ENCODE results near the gene DSG1.

DSG1 gene

DNA sequence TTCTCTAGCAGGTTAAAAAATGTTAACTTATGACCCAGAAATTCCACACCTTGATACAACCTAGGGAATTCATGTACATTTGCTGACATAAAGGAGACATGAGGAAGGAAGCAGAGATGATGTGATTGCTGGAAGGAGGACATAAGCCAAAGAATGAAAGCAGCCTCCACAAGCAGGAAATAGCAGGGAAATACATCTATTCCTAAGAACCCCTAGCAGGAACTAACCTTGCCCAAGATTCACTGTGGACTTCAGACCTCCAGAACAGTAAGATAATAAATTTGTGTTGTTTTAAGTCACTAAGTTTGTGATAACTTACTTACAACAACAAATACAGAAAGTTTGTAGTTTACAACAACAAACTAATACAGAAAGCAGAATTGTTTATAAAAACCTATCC, 54.0 kb downstream of the DSG1 start:
- TF ChIP-seq, protein P1, sequence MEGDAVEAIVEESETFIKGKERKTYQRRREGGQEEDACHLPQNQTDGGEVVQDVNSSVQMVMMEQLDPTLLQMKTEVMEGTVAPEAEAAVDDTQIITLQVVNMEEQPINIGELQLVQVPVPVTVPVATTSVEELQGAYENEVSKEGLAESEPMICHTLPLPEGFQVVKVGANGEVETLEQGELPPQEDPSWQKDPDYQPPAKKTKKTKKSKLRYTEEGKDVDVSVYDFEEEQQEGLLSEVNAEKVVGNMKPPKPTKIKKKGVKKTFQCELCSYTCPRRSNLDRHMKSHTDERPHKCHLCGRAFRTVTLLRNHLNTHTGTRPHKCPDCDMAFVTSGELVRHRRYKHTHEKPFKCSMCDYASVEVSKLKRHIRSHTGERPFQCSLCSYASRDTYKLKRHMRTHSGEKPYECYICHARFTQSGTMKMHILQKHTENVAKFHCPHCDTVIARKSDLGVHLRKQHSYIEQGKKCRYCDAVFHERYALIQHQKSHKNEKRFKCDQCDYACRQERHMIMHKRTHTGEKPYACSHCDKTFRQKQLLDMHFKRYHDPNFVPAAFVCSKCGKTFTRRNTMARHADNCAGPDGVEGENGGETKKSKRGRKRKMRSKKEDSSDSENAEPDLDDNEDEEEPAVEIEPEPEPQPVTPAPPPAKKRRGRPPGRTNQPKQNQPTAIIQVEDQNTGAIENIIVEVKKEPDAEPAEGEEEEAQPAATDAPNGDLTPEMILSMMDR (IDR thresholded peaks at IDR 0.05; ENCODE audit: low read depth, low read length) = no peak
- TF ChIP-seq, protein P2, sequence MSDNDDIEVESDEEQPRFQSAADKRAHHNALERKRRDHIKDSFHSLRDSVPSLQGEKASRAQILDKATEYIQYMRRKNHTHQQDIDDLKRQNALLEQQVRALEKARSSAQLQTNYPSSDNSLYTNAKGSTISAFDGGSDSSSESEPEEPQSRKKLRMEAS (IDR thresholded peaks at IDR 0.05; ENCODE audit: low read depth, low read length) = no peak
- TF ChIP-seq POLR2A (IDR thresholded peaks at IDR 0.05; ENCODE audit: extremely low read depth, insufficient read length) (no peak), MYC (IDR thresholded peaks at IDR 0.05; ENCODE audit: low read depth, low read length) (no peak)
- H3K4me3 ChIP-seq (ENCODE audit: low read depth, low read length) = no peak overlapping the region
- DNase-seq (ENCODE audit: low read depth) = no peak

DNA sequence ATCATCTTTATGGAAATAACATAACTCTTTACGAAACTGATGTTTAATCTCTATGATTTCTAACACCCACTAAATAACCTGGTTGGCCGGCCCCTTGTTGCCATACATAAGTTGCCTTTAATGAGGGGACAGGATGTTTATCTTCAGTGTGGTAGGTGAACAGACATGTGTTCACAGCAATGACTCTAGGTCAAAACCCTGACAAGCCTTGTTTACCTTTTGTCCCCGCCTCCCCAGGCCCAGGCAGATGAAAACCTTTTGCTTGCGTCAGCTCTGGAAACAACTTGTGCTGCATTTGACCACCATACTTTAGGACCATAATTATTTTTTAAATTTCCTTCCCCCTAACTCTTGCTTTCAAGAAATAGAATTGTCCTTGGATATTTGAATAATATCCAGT, 55.7 kb downstream of the DSG1 start:
- TF ChIP-seq, protein P2 (IDR thresholded peaks at IDR 0.05; ENCODE audit: low read depth, low read length) = no peak
- TF ChIP-seq MYC (IDR thresholded peaks at IDR 0.05; ENCODE audit: low read depth, low read length) (no peak), POLR2A (IDR thresholded peaks at IDR 0.05; ENCODE audit: extremely low read depth, insufficient read length) (no peak)
- TF ChIP-seq, protein P1 (IDR thresholded peaks at IDR 0.05; ENCODE audit: low read depth, low read length) = no peak
- DNase-seq (ENCODE audit: low read depth) = no peak
- H3K4me3 ChIP-seq (ENCODE audit: low read depth, low read length) = no peak overlapping the region

DNA sequence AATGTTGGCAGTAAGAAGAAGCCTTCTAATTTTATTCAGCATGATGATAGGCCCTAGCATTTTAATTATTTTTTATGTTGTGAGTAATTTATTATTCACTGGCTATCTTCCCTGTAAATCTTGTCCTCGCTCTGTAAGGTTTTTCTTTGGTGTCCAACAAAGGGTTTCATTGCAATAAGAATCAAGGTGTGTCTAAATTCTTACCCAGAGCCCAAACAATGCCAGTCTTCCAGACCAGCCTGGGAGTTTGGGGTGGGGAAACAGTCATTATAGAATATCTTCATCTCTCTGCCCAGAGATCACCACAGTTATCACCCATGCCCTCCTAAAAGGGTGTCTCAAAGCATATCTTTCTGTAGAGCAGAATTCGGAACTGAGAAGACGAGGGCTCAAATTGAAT, 58.5 kb downstream of the DSG1 start, which contains the start of gene DSG4:
Gene DSG4 (plus strand): TSS at position 301 of the 400 bp plus-strand sequence. CDS start 135 bp downstream, outside the sequence.
- no peak within 1 kb of the TSS for H3K4me3 ChIP-seq (ENCODE audit: low read depth, low read length)
- TF ChIP-seq, protein P1 (IDR thresholded peaks at IDR 0.05; ENCODE audit: low read depth, low read length) = no peak
- TF ChIP-seq, protein P2 (IDR thresholded peaks at IDR 0.05; ENCODE audit: low read depth, low read length) = no peak
- no peak for TF ChIP-seq POLR2A (IDR thresholded peaks at IDR 0.05; ENCODE audit: extremely low read depth, insufficient read length)
- no peak for TF ChIP-seq MYC (IDR thresholded peaks at IDR 0.05; ENCODE audit: low read depth, low read length)
- DNase-seq (ENCODE audit: low read depth) = no peak

DNA sequence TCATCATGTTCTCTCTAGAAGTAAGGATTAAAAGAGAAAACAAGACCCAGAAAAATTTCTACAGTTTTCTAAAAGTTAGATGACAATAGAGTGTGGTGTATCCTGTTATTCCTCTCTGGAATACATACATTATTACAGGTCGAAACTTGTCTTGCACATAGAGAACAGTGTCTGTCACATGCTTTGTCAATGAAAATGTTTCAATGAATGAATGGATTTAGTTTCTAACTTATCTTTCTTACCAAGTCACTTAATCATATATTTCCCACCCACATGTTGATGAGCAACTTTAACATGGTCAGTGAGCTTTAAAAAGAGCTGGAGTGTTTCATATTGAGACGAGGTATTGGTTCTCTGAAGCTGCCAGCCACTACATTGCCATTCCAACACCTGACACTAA, 63.0 kb downstream of the DSG1 start:
- TF ChIP-seq, protein P1 (IDR thresholded peaks at IDR 0.05; ENCODE audit: low read depth, low read length) = no peak
- TF ChIP-seq, protein P2 (IDR thresholded peaks at IDR 0.05; ENCODE audit: low read depth, low read length) = no peak
- TF ChIP-seq MYC (IDR thresholded peaks at IDR 0.05; ENCODE audit: low read depth, low read length) (no peak), POLR2A (IDR thresholded peaks at IDR 0.05; ENCODE audit: extremely low read depth, insufficient read length) (no peak)

DNA sequence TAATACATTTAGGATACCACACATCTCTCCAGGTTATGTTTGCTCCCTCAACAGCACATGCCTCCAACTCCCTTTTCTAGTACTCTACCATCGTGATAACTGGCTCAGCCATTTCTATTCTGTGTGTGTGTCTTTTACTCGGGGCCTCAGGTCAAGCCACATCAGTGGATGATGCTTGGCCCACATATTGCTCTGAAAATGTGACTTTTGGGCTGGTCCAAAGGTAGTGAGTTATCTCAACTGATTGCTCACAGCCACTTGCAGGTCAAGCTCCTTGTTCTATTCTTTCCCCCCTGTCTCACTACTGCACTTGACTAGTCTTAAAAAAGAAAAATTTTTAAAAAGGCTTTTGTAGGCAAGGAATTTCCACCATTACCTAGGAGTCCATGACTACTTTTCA, 64.1 kb downstream of the DSG1 start:
- H3K4me3 ChIP-seq (ENCODE audit: low read depth, low read length) = no peak overlapping the region
- TF ChIP-seq, protein P2 (IDR thresholded peaks at IDR 0.05; ENCODE audit: low read depth, low read length) = no peak
- no peak for TF ChIP-seq MYC (IDR thresholded peaks at IDR 0.05; ENCODE audit: low read depth, low read length)
- no peak for TF ChIP-seq POLR2A (IDR thresholded peaks at IDR 0.05; ENCODE audit: extremely low read depth, insufficient read length)
- TF ChIP-seq, protein P1 (IDR thresholded peaks at IDR 0.05; ENCODE audit: low read depth, low read length) = no peak
- DNase-seq (ENCODE audit: low read depth) = no peak

More for the DNA sequence above, 63.0 kb downstream of the DSG1 start:
- no peak for DNase-seq (ENCODE audit: low read depth)
- no peak overlapping the region for H3K4me3 ChIP-seq (ENCODE audit: low read depth, low read length)

Data from NB4 (cell line).